CD8-positive, alpha-beta memory T cell (primary cell): ENCODE results near the gene ANO2. TPM values are rescaled to one million over a fixed set of nuclear protein-coding genes. Genes with fewer than 3 reads are reported as not detected.

Experiments
- CTCF ChIA-PET: fragments of 350-600 bp; sonication (Branson Sonifier 250); formaldehyde crosslinking; loops from one replicate; lab custom pipeline; 2021; ENCODE audit warnings: antibody characterized with exemption; lab: Charles Lee
- POLR2A ChIA-PET: fragments of 350-600 bp; sonication (Branson Sonifier 250); formaldehyde crosslinking; loops from one replicate; lab custom pipeline; 2021; ENCODE audit warnings: antibody characterized with exemption; lab: Charles Lee
- DNase-seq, 5 donors: peaks; one replicate each; pipeline versions ENCODE4 v3.0.0 to v3.0.0-alpha.2; 2020 to 2022; ENCODE audit warnings: mixed read lengths in 1 of 5
- H3K27ac ChIP-seq: one replicate; pipeline ENCODE4 v1.7.0; 2013; ENCODE audit warnings: low read depth, mild to moderate bottlenecking, low read length, moderate library complexity
- H3K27me3 ChIP-seq: 2 replicates; pipeline ENCODE4 v1.7.0; 2013; ENCODE audit warnings: low read length, mild to moderate bottlenecking; ENCODE audit not compliant: insufficient read depth, poor library complexity, severe bottlenecking
- H3K36me3 ChIP-seq: 2 replicates; pipeline ENCODE4 v1.7.0; 2013; ENCODE audit warnings: mild to moderate bottlenecking, low read length, moderate library complexity; ENCODE audit not compliant: insufficient read depth
- H3K4me1 ChIP-seq: 2 replicates; pipeline ENCODE4 v1.7.0; 2013; ENCODE audit warnings: mild to moderate bottlenecking, low read length, moderate library complexity; ENCODE audit not compliant: insufficient read depth
- H3K4me3 ChIP-seq: 2 replicates; pipeline ENCODE4 v1.7.0; 2013; ENCODE audit warnings: mild to moderate bottlenecking, low read length
- H3K9me3 ChIP-seq: 2 replicates; pipeline ENCODE4 v1.7.0; 2013; ENCODE audit warnings: mild to moderate bottlenecking, low read length
- H3K27ac Mint-ChIP-seq, 8 donors: one replicate each; pipeline ENCODE4 v1.8.0; 2020 to 2021; ENCODE audit warnings: mixed read lengths in 8 of 8, mild to moderate bottlenecking in 6 of 8, inconsistent platforms in 3 of 8, moderate library complexity in 3 of 8
- H3K27me3 Mint-ChIP-seq, 2 donors: one replicate each; pipeline ENCODE4 v1.8.0; 2020 to 2021; ENCODE audit warnings: mixed read lengths in 2 of 2, mild to moderate bottlenecking in 1 of 2, moderate library complexity in 1 of 2
- H3K36me3 Mint-ChIP-seq, 3 donors: one replicate each; pipeline ENCODE4 v1.8.0; 2020 to 2021; ENCODE audit warnings: mixed read lengths in 3 of 3, inconsistent platforms in 1 of 3, mild to moderate bottlenecking in 1 of 3
- H3K4me1 Mint-ChIP-seq, 3 donors: one replicate each; pipeline ENCODE4 v1.8.0; 2020 to 2021; ENCODE audit warnings: mixed read lengths in 3 of 3, inconsistent platforms in 1 of 3, mild to moderate bottlenecking in 1 of 3
- H3K4me3 Mint-ChIP-seq, 7 donors: one replicate each; pipeline ENCODE4 v1.8.0; 2020 to 2021; ENCODE audit warnings: mixed read lengths in 7 of 7, mild to moderate bottlenecking in 6 of 7, moderate library complexity in 4 of 7, inconsistent platforms in 2 of 7
- H3K9me3 Mint-ChIP-seq, 5 donors: one replicate each; pipeline ENCODE4 v1.8.0; 2020 to 2022; ENCODE audit warnings: mixed read lengths in 5 of 5, mild to moderate bottlenecking in 3 of 5, moderate library complexity in 2 of 5, inconsistent platforms in 1 of 5
- polyA plus RNA-seq: library from polyadenylated mRNA; unstranded; fragments of 300-500 nt; fragmentation: Illumina TruSeq; gene quantifications from one replicate; pipeline ENCODE4 v1.2.3, GENCODE V29; 2021
- total RNA-seq, 2 experiments: library from RNA; stranded (reverse); gene quantifications; one replicate each; pipeline ENCODE4 v1.2.3, GENCODE V29; 2021

The ANO2 gene
- total and polyA plus RNA-seq, 3 experiments from 2014 or later = not detected

DNA sequence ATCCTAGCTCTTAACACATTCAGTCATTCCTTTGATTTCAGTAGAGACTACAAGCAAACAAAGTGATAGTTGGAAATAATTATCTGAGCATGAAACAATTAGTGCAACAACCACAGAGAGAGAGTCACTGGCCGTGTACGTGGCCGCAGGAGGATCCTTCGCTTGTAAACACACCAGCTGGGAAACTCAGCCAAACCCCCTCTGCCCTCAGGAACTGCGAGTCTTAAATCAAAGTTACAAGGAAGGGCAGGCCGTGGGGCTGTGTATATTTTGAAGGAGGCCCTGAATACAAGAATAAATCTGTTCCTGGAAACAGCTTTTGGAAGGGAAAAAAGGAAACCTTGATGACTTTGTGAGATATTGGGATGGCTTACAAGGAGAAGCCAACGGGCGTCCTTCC lies 164.5 kb downstream of the ANO2 start:
- Mint-ChIP-seq H3K27ac (no peak overlapping the region), H3K4me1 (no peaks in the 10 kb centered on the region), H3K36me3 (no peaks in the 10 kb centered on the region), H3K4me3 (no peak overlapping the region), H3K27me3 (peaks cover 3 to 4% of the 10 kb centered on the region in 2 donors), H3K9me3 (peaks cover 0 to 6% (median 0%) of the 10 kb centered on the region in 5 donors)
- Histone ChIP-seq H3K4me1 (no peaks in the 10 kb centered on the region), H3K36me3 (no peaks in the 10 kb centered on the region), H3K4me3 (no peak overlapping the region), H3K27me3 (no peaks in the 10 kb centered on the region), H3K27ac (no peak overlapping the region), H3K9me3 (no peaks in the 10 kb centered on the region)
- no peak for DNase-seq
- ChIA-PET CTCF (no interaction called here), POLR2A (no interaction called here)

DNA sequence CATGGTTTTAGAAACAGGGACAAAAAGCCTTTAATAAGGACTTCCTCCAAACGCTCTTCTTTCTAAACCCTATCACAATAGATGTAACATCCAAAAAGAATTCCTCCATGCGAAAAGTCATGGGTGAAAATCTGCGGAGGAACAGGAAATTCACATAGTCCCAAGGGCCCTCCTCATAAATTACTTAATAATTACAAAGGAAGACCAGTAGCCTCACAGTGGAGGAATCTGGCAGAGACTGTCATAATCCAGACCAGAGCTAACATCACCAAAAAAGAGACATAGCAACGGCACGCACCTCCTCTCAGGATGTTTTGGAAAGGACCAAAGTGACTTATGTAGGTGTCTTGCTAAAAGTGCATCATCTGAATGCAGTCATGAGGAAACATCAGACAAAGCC lies 165.7 kb downstream of the ANO2 start:
- no peak overlapping the region for H3K27ac Mint-ChIP-seq
- H3K9me3 Mint-ChIP-seq = peaks cover 0 to 6% (median 0%) of the 10 kb centered on the region in 5 donors
- peaks cover 6 to 8% of the 10 kb centered on the region in 2 donors for H3K27me3 Mint-ChIP-seq
- CTCF ChIA-PET = no interaction called here
- Histone ChIP-seq H3K27me3 (no peaks in the 10 kb centered on the region), H3K9me3 (no peaks in the 10 kb centered on the region), H3K4me3 (no peak overlapping the region), H3K36me3 (no peaks in the 10 kb centered on the region), H3K4me1 (no peaks in the 10 kb centered on the region), H3K27ac (no peak overlapping the region)
- DNase-seq = no peak
- no peaks in the 10 kb centered on the region for H3K4me1 Mint-ChIP-seq
- no peak overlapping the region for H3K4me3 Mint-ChIP-seq
- H3K36me3 Mint-ChIP-seq = no peaks in the 10 kb centered on the region
- POLR2A ChIA-PET = no interaction called here

- Histone ChIP-seq H3K9me3 (no peaks in the 10 kb centered on the region), H3K27ac (no peak overlapping the region), H3K4me1 (no peaks in the 10 kb centered on the region), H3K27me3 (no peaks in the 10 kb centered on the region), H3K4me3 (no peak overlapping the region), H3K36me3 (no peaks in the 10 kb centered on the region)
- Mint-ChIP-seq H3K36me3 (no peaks in the 10 kb centered on the region), H3K4me1 (no peaks in the 10 kb centered on the region), H3K9me3 (peaks cover 0 to 6% (median 0%) of the 10 kb centered on the region in 5 donors), H3K27ac (no peak overlapping the region), H3K27me3 (peaks cover 6 to 8% of the 10 kb centered on the region in 2 donors), H3K4me3 (no peak overlapping the region)
- POLR2A ChIA-PET = no interaction called here
- CTCF ChIA-PET = no interaction called here
- DNase-seq = no peak
Measured at GRCh38 chr12:5778821-5779220, 166.2 kb downstream of the ANO2 start.

- H3K36me3 Mint-ChIP-seq = no peaks in the 10 kb centered on the region
- no peak overlapping the region for H3K27ac Mint-ChIP-seq
- ChIA-PET CTCF (no interaction called here), POLR2A (no interaction called here)
- Histone ChIP-seq H3K27ac (no peak overlapping the region), H3K36me3 (no peaks in the 10 kb centered on the region), H3K9me3 (no peaks in the 10 kb centered on the region), H3K27me3 (no peaks in the 10 kb centered on the region), H3K4me3 (no peak overlapping the region), H3K4me1 (no peaks in the 10 kb centered on the region)
- no peak for DNase-seq
- peaks cover 0 to 6% (median 0%) of the 10 kb centered on the region in 5 donors for H3K9me3 Mint-ChIP-seq
- H3K27me3 Mint-ChIP-seq = peaks cover 6 to 8% of the 10 kb centered on the region in 2 donors
- no peaks in the 10 kb centered on the region for H3K4me1 Mint-ChIP-seq
- no peak overlapping the region for H3K4me3 Mint-ChIP-seq
Measured at GRCh38 chr12:5777451-5777850, 167.6 kb downstream of the ANO2 start.

GRCh38 chr12:5776091-5776490 lies 169.0 kb downstream of the ANO2 start:
- H3K27me3 Mint-ChIP-seq = peaks cover 6 to 8% of the 10 kb centered on the region in 2 donors
- ChIA-PET CTCF (no interaction called here), POLR2A (no interaction called here)
- H3K36me3 ChIP-seq = no peaks in the 10 kb centered on the region
- no peak overlapping the region for H3K27ac ChIP-seq
- H3K4me3 ChIP-seq = no peak overlapping the region
- no peaks in the 10 kb centered on the region for H3K4me1 ChIP-seq
- peaks cover 0 to 4% (median 0%) of the 10 kb centered on the region in 5 donors for H3K9me3 Mint-ChIP-seq
- H3K27me3 ChIP-seq = no peaks in the 10 kb centered on the region
- H3K4me1 Mint-ChIP-seq = no peaks in the 10 kb centered on the region
- H3K9me3 ChIP-seq = no peaks in the 10 kb centered on the region
- no peak overlapping the region for H3K27ac Mint-ChIP-seq
- H3K4me3 Mint-ChIP-seq = no peak overlapping the region
- H3K36me3 Mint-ChIP-seq = no peaks in the 10 kb centered on the region
- no peak for DNase-seq

DNA sequence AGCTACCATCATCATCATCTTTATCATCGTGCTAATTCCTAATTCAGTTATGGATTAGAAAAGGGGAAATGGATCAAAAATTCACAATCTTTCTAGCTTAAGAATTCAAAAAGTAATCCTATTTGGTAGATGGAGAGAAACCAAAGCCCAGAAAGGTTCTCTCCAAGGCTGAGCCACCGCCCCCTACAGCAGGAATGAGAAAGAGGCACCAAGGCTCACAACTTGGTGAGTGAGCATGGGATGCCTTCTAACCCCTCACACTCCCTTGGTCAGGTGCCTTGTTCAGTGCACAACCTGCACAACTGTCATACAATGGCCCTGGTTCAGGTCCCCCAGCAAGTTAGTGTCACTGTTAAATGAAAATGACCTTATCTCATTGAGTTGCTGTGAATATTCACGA lies 171.5 kb downstream of the ANO2 start:
- peaks cover 0 to 6% (median 0%) of the 10 kb centered on the region in 5 donors for H3K9me3 Mint-ChIP-seq
- CTCF ChIA-PET = no interaction called here

DNA sequence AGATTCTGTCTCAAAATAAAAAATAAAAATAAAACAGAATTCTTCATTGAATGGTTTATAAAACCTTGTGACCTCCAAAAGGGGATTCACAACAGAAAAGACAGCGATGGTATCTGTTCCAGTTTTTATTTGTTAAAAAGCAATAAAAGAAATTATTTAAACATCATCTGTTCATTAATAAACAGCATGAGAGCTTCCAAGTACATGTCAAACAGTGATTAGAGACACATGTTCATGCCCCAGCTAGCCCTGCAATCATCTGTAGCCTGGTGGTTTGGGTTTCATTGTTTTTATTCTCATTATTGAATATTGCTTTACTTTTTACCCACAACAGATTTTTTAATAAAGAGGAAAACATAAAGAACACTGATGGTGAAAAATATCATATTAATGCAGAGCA lies 173.3 kb downstream of the ANO2 start:
- no peaks in the 10 kb centered on the region for H3K4me1 Mint-ChIP-seq
- peaks cover 0 to 4% (median 0%) of the 10 kb centered on the region in 5 donors for H3K9me3 Mint-ChIP-seq
- POLR2A ChIA-PET = no interaction called here
- DNase-seq = no peak
- Histone ChIP-seq H3K36me3 (no peaks in the 10 kb centered on the region), H3K4me3 (no peak overlapping the region), H3K27ac (no peak overlapping the region), H3K4me1 (no peaks in the 10 kb centered on the region), H3K27me3 (no peaks in the 10 kb centered on the region), H3K9me3 (no peaks in the 10 kb centered on the region)
- CTCF ChIA-PET = no interaction called here
- H3K36me3 Mint-ChIP-seq = no peaks in the 10 kb centered on the region
- H3K27ac Mint-ChIP-seq = no peak overlapping the region
- H3K27me3 Mint-ChIP-seq = peaks cover 6 to 23% of the 10 kb centered on the region in 2 donors
- H3K4me3 Mint-ChIP-seq = no peak overlapping the region

More for the DNA sequence above, 171.5 kb downstream of the ANO2 start:
- no peaks in the 10 kb centered on the region for H3K27me3 ChIP-seq
- no peaks in the 10 kb centered on the region for H3K4me1 ChIP-seq
- H3K4me3 ChIP-seq = no peak overlapping the region
- H3K4me1 Mint-ChIP-seq = no peaks in the 10 kb centered on the region
- H3K27ac ChIP-seq = no peak overlapping the region
- peaks cover 6 to 20% of the 10 kb centered on the region in 2 donors for H3K27me3 Mint-ChIP-seq
- POLR2A ChIA-PET = no interaction called here
- peak overlapping the region in 1 of 8 donors; percentile 33 for H3K27ac Mint-ChIP-seq
- H3K4me3 Mint-ChIP-seq = no peak overlapping the region
- H3K36me3 ChIP-seq = no peaks in the 10 kb centered on the region
- H3K36me3 Mint-ChIP-seq = no peaks in the 10 kb centered on the region
- no peak for DNase-seq
- H3K9me3 ChIP-seq = no peaks in the 10 kb centered on the region

DNA sequence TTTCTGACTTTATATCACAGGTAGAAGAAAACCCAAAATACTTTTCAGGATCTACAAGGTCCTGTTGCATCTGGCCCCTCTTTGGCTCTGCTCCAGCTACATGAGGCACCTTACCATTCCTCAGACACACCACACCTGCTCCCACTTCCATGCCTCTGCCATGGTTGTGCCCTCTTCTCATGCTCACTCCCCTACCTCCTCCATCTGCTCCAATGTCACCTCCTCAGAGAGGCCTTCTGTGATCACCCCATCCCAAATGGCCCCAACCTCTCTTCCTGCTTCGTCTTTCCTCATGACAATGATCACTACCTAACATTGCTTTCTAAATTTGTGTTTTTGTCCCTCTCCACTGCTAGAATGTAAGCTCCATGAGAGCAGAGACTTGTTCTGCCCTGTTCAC lies 174.3 kb downstream of the ANO2 start:
- Histone ChIP-seq H3K4me1 (no peaks in the 10 kb centered on the region), H3K27me3 (no peaks in the 10 kb centered on the region), H3K9me3 (no peaks in the 10 kb centered on the region), H3K36me3 (no peaks in the 10 kb centered on the region), H3K27ac (no peak overlapping the region), H3K4me3 (no peak overlapping the region)
- ChIA-PET POLR2A (no interaction called here), CTCF (no interaction called here)
- Mint-ChIP-seq H3K4me3 (no peak overlapping the region), H3K36me3 (no peaks in the 10 kb centered on the region), H3K9me3 (peaks cover 0 to 4% (median 0%) of the 10 kb centered on the region in 5 donors), H3K27ac (peak overlapping the region in 1 of 8 donors; percentile 4), H3K4me1 (no peaks in the 10 kb centered on the region), H3K27me3 (peaks cover 4 to 23% of the 10 kb centered on the region in 2 donors)
- no peak for DNase-seq
